Activated CD4-positive, alpha-beta T cell treated with anti-CD3 and anti-CD28 coated beads, Interleukin-2, Interleukin-4, amounts not matched to agents 100 ng/mL and 50 ng/mL, durations not matched to agents 16 hours and 8 hours (primary cell): Measurements from ENCODE around the gene CIPC.

ENCODE experiments used
- DNase-seq: peaks from one replicate; pipeline ENCODE4 v3.0.0-alpha.2; 2020; ENCODE audit warnings: low spot score

CIPC gene

DNA sequence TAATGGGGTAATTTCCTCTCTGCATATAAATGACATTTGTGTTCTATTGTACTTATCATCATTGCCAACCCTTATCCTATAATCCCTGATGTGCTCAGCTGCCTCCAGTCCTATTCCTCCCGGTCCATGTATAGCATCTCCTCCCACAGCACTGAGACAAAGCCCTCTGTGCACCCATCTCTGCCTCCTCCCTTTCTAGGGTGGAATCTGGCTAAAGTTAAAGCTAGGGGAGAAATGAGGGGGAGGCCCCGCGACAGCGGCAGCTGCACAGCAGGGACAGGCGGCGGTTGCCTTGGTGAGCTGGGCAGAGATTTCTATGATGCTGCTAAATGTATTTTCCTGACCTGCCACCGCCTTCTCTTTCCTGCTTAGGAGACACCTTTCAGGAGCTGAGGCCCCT is 56.4 kb downstream of the CIPC start:
- DNase-seq = no peak

GRCh38 chr14:77155083-77155482 is 57.0 kb downstream of the CIPC start:
- DNase-seq = no peak

GRCh38 chr14:77157740-77158139 is 59.7 kb downstream of the CIPC start:
- DNase-seq = no peak

DNA sequence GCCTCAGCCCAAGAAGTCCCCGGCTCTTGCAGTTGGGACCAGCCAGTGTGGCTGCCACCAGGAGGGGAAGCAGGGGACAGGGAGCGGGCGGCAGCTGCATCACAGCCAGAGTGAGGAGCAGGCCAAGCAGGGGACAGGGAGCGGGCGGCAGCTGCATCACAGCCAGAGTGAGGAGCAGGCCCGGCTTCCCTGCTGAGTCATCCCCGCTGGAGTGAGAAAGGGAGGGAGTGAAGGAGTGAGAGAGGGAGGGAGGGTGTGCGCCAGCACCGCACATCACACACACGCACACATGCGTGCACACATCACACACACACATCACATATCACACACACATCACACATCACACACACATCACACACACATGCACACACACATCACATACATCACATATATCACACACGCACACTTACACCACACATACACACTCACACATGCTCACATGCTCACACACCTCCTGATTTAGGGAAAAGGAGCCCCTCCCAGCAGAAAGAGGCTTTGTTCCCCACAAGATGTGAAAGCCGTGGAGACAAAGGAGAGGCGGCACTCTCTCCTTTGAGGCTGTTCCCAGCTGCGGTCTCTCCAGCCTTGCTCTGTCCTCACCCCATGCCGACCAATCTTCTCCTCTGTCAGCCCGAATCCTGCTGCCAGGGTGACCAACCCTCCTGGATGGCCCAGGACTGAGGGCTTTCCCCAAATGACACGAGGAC is 60.3 kb downstream of the CIPC start:
- DNase-seq = no peak

DNA sequence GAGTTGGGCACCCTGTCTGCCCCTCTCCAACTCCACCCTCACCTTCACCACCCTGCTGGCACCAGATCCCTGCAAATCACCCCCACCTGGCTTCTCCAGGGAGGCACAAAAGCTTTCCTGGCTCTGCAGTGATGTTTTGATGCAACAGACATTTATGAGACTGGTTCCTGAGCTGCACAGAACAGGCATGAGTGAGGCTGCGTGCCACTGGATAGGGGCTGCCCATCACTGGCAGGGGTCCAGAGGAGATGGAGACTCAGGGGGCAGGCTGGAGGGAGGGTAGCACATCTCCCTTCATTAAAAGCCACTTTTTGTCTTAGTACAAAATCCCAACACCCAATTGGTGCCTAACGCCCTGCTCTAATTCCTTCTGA is 60.8 kb downstream of the CIPC start:
- DNase-seq = no peak

DNA sequence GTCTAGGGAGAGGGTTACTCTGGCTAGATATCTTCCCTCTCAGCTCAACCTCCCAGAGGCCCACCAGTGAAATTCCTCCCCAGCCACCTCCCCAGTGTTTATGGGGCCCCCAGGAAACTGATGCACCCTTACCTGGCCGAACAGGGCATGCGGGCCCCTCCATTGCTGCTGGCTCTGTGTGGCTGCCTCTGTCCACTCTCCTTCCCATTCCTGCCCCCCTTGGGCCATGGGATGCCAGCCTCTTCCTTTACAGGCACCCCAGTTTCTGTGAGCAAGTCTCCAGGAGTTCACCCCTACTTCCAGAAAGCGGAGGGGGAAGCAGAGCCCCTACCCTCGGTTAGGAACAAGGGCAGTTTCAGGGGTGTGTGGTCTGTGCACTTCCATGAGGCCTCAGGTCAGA is 63.0 kb downstream of the CIPC start:
- DNase-seq = no peak
